ENCODE results near the gene MEF2D.
A peak's percentile ranks its signal among the peaks of the same experiment; 100 is the strongest.

The MEF2D gene

GRCh38 chr1:156467385-156467784, 33.2 kb downstream of the MEF2D start:
- DNase-seq: no peak

GRCh38 chr1:156465747-156466365, 34.7 kb downstream of the MEF2D start:
- no peak for DNase-seq

- DNase-seq: no peak
Measured at GRCh38 chr1:156464825-156465452, 35.6 kb downstream of the MEF2D start.

- DNase-seq: no peak
Measured at GRCh38 chr1:156464335-156464734, 36.2 kb downstream of the MEF2D start.

GRCh38 chr1:156463874-156464273, 36.7 kb downstream of the MEF2D start:
- DNase-seq: no peak

- DNase-seq: no peak
Measured at GRCh38 chr1:156462954-156463795, 37.4 kb downstream of the MEF2D start.

- no peak for DNase-seq
Measured at GRCh38 chr1:156461781-156462647, 38.6 kb downstream of the MEF2D start.

GRCh38 chr1:156461109-156461508, 39.5 kb downstream of the MEF2D start:
- DNase-seq: no peak

- no peak for DNase-seq
Measured at GRCh38 chr1:156460525-156460924, 40.0 kb downstream of the MEF2D start.

GRCh38 chr1:156458181-156458503, 42.4 kb downstream of the MEF2D start:
- DNase-seq: no peak

GRCh38 chr1:156456625-156457465, 43.7 kb downstream of the MEF2D start:
- DNase-seq: peak; percentile 89 to 99 (median 96)

GRCh38 chr1:156455362-156455761, 45.2 kb downstream of the MEF2D start:
- DNase-seq: no peak

GRCh38 chr1:156452907-156453306, 47.7 kb downstream of the MEF2D start:
- DNase-seq: no peak

- no peak for DNase-seq
Measured at GRCh38 chr1:156451505-156452160, 48.9 kb downstream of the MEF2D start.

- DNase-seq: no peak
Measured at GRCh38 chr1:156448134-156448967, 52.2 kb downstream of the MEF2D start.

- peak; percentile 47 to 85 (median 72) for DNase-seq
Measured at GRCh38 chr1:156445789-156446263, 54.7 kb downstream of the MEF2D start.

GRCh38 chr1:156444407-156445001, 56.1 kb downstream of the MEF2D start:
- DNase-seq: peak in 2 of 6 experiments; percentile 7 to 16

GRCh38 chr1:156443286-156443685, 57.3 kb downstream of the MEF2D start:
- DNase-seq: no peak

GRCh38 chr1:156440654-156441437, 59.7 kb downstream of the MEF2D start:
- no peak for DNase-seq

Data from stimulated activated naive CD4-positive, alpha-beta T cell (primary cell).